ENCODE results near the gene LCN10.

LCN10 gene

GRCh38 chr9:136693490-136694162, 49.1 kb downstream of the LCN10 start:
- peaks cover 5% of the 10 kb centered on the region for H3K4me1 ChIP-seq (ENCODE audit: control insufficient read depth, insufficient read depth, low read length)
- H3K4me2 ChIP-seq (ENCODE audit: low read length) = no peak overlapping the region
- H3K27me3 ChIP-seq (ENCODE audit: control insufficient read depth, insufficient read depth, low read length) = peaks cover 29% of the 10 kb centered on the region
- no peaks in the 10 kb centered on the region for H3K36me3 ChIP-seq (ENCODE audit: insufficient read depth, low read length)
- H3K9me3 ChIP-seq (replicated peaks; ENCODE audit: low read length) = no peaks in the 10 kb centered on the region
- no peak overlapping the region for H3K4me3 ChIP-seq (ENCODE audit: low read length)
- no peak overlapping the region for H3K9ac ChIP-seq (ENCODE audit: low read depth, low read length)

- H3K9ac ChIP-seq (ENCODE audit: low read depth, low read length) = no peak overlapping the region
- peaks cover 5% of the 10 kb centered on the region for H3K4me1 ChIP-seq (ENCODE audit: control insufficient read depth, insufficient read depth, low read length)
- H3K27me3 ChIP-seq (ENCODE audit: control insufficient read depth, insufficient read depth, low read length) = peaks cover 24% of the 10 kb centered on the region
Measured at GRCh38 chr9:136693135-136693489, 49.6 kb downstream of the LCN10 start.

GRCh38 chr9:136692185-136693134, 50.3 kb downstream of the LCN10 start:
- Histone ChIP-seq H3K4me3 (ENCODE audit: low read length) (no peak overlapping the region), H3K27me3 (ENCODE audit: control insufficient read depth, insufficient read depth, low read length) (peaks cover 18% of the 10 kb centered on the region), H3K9me3 (replicated peaks; ENCODE audit: low read length) (no peaks in the 10 kb centered on the region), H3K4me2 (ENCODE audit: low read length) (no peak overlapping the region), H3K9ac (ENCODE audit: low read depth, low read length) (no peak overlapping the region), H3K4me1 (ENCODE audit: control insufficient read depth, insufficient read depth, low read length) (peaks cover 5% of the 10 kb centered on the region), H3K36me3 (ENCODE audit: insufficient read depth, low read length) (no peaks in the 10 kb centered on the region)

More at GRCh38 chr9:136693135-136693489, 49.6 kb downstream of the LCN10 start:
- Histone ChIP-seq H3K9me3 (replicated peaks; ENCODE audit: low read length) (no peaks in the 10 kb centered on the region), H3K36me3 (ENCODE audit: insufficient read depth, low read length) (no peaks in the 10 kb centered on the region), H3K4me3 (ENCODE audit: low read length) (no peak overlapping the region), H3K4me2 (ENCODE audit: low read length) (no peak overlapping the region)

- Histone ChIP-seq H3K9me3 (replicated peaks; ENCODE audit: low read length) (no peaks in the 10 kb centered on the region), H3K4me1 (ENCODE audit: control insufficient read depth, insufficient read depth, low read length) (peaks cover 5% of the 10 kb centered on the region), H3K4me3 (ENCODE audit: low read length) (no peak overlapping the region), H3K4me2 (ENCODE audit: low read length) (no peak overlapping the region), H3K9ac (ENCODE audit: low read depth, low read length) (no peak overlapping the region), H3K27me3 (ENCODE audit: control insufficient read depth, insufficient read depth, low read length) (peaks cover 14% of the 10 kb centered on the region), H3K36me3 (ENCODE audit: insufficient read depth, low read length) (no peaks in the 10 kb centered on the region)
Measured at GRCh38 chr9:136691316-136692184, 51.2 kb downstream of the LCN10 start.

GRCh38 chr9:136690806-136691261, 51.9 kb downstream of the LCN10 start:
- Histone ChIP-seq H3K9ac (ENCODE audit: low read depth, low read length) (no peak overlapping the region), H3K4me1 (ENCODE audit: control insufficient read depth, insufficient read depth, low read length) (peaks cover 10% of the 10 kb centered on the region), H3K27me3 (ENCODE audit: control insufficient read depth, insufficient read depth, low read length) (peaks cover 7% of the 10 kb centered on the region), H3K4me2 (ENCODE audit: low read length) (no peak overlapping the region), H3K9me3 (replicated peaks; ENCODE audit: low read length) (no peaks in the 10 kb centered on the region), H3K4me3 (ENCODE audit: low read length) (no peak overlapping the region), H3K36me3 (ENCODE audit: insufficient read depth, low read length) (no peaks in the 10 kb centered on the region)

- Histone ChIP-seq H3K27me3 (ENCODE audit: control insufficient read depth, insufficient read depth, low read length) (peaks cover under 1% of the 10 kb centered on the region), H3K4me3 (ENCODE audit: low read length) (no peak overlapping the region), H3K9ac (ENCODE audit: low read depth, low read length) (no peak overlapping the region)
Measured at GRCh38 chr9:136690104-136690805, 52.5 kb downstream of the LCN10 start.

GRCh38 chr9:136689108-136689460, 53.7 kb downstream of the LCN10 start:
- Histone ChIP-seq H3K9me3 (replicated peaks; ENCODE audit: low read length) (no peaks in the 10 kb centered on the region), H3K9ac (ENCODE audit: low read depth, low read length) (no peak overlapping the region), H3K4me2 (ENCODE audit: low read length) (no peak overlapping the region), H3K4me3 (ENCODE audit: low read length) (no peak overlapping the region), H3K4me1 (ENCODE audit: control insufficient read depth, insufficient read depth, low read length) (peaks cover 20% of the 10 kb centered on the region), H3K27me3 (ENCODE audit: control insufficient read depth, insufficient read depth, low read length) (no peaks in the 10 kb centered on the region), H3K36me3 (ENCODE audit: insufficient read depth, low read length) (no peaks in the 10 kb centered on the region)

More at GRCh38 chr9:136690104-136690805, 52.5 kb downstream of the LCN10 start:
- H3K36me3 ChIP-seq (ENCODE audit: insufficient read depth, low read length) = no peaks in the 10 kb centered on the region
- H3K9me3 ChIP-seq (replicated peaks; ENCODE audit: low read length) = no peaks in the 10 kb centered on the region
- H3K4me1 ChIP-seq (ENCODE audit: control insufficient read depth, insufficient read depth, low read length) = peaks cover 16% of the 10 kb centered on the region
- H3K4me2 ChIP-seq (ENCODE audit: low read length) = no peak overlapping the region

GRCh38 chr9:136688274-136689107, 54.2 kb downstream of the LCN10 start:
- Histone ChIP-seq H3K4me3 (ENCODE audit: low read length) (no peak overlapping the region), H3K9me3 (replicated peaks; ENCODE audit: low read length) (no peaks in the 10 kb centered on the region), H3K27me3 (ENCODE audit: control insufficient read depth, insufficient read depth, low read length) (no peaks in the 10 kb centered on the region), H3K4me2 (ENCODE audit: low read length) (no peak overlapping the region), H3K36me3 (ENCODE audit: insufficient read depth, low read length) (no peaks in the 10 kb centered on the region), H3K4me1 (ENCODE audit: control insufficient read depth, insufficient read depth, low read length) (peaks cover 15% of the 10 kb centered on the region), H3K9ac (ENCODE audit: low read depth, low read length) (no peak overlapping the region)

Data from skeletal muscle satellite cell (primary cell).